ENCODE results near the gene TMEM43.

TMEM43 gene

DNA sequence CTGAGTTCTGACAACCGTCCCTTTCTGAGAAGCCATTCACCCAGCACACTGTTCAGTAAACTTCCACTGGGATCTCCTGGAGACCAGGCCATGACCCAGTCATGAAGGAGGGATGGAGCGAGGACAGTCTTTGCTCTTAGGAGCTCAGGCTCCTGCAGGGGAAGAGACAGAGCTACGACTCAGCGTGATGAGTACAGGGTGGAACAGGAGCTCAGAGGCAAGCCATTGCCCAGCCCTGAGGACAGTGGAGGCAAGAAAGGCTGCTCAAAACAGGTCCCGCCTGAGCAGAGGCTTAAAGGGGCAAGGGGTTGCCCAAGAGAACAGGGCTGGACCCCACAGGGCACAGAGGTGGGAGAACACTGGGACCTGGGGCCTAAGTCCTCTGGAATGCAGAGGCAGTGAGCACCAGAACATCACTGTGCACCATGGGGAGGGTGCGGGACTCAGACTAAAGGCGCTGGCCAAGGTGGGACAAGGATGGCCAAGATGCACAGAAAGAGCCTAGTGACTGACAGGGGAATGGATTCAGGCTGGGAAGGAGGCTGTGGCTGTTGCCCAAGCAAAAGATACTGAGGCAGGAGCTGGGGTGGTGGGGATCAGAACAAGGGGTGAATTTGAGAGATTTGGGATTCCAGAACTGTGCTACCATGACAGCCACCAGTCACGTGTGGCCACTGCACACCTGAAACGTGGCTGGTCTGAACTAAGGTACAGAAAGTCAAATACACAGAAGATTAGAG, 25.8 kb downstream of the TMEM43 start:
- no peak for DNase-seq (ENCODE audit: extremely low read depth in 1 of 2, low read depth in 1 of 2)

DNA sequence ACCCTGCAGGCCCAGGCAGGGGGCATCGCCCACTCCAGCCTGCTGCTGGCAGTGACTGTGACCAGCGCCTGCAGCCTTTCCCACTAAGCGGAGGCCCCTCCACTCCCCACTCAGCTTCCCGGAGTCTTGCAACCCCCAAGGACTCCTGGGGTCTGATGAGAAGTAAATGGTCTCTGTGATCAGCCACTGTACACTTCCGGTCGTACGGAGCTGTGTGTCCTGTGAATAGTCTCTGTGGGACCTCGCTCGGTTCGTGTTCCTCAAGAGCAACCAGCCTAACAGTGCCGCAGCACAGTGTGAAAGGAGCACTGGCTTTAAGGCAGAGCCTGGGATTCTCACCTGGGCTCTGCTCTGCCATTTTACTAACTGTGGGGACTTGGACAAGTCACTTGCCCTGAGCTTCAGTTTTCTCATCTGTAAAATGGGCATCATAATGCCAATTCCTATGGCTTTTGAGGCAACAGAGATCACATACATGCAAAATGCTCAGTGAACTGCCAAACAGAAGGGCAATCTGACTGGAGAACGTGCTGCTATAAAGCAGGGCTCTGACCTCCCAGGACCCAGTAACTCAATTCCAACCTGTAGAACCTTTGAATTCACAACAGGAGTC, 26.7 kb downstream of the TMEM43 start:
- no peak for DNase-seq (ENCODE audit: extremely low read depth in 1 of 2, low read depth in 1 of 2)

DNA sequence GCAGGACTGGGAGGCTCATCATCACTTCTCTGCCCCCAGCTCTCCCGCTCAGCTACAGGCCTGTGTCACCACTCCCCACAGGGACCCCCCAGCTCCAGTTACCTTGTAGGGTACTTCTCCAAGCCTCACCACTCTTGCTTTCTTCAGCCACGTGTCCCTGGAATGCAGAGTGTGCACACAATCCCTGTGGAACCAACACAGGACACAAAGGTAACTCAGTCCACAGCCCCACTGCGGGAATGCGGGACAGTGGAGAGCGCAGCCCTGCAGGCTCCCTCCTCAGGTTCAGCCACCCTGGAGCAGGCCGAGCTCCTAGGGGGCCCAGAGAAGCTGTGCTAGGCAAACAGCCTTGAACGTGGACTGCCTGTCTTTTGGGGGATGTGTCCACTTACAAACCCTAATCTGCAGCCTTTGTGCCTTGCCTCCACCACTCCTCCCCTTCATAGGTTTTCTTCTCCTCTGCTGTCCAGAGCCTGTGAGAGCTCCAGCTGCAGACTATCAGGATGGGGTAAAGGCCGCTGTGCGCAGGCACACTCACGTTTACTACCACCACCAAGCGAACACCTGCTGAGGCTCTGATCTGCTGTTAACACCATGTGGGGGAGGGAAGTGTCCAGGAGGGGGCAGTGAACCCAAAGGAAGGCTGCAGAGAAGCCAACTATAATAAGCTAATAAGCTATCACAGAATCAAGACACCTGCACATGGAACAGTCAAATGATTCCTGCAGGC, 27.5 kb downstream of the TMEM43 start:
- DNase-seq (ENCODE audit: extremely low read depth in 1 of 2, low read depth in 1 of 2), result no peak

DNA sequence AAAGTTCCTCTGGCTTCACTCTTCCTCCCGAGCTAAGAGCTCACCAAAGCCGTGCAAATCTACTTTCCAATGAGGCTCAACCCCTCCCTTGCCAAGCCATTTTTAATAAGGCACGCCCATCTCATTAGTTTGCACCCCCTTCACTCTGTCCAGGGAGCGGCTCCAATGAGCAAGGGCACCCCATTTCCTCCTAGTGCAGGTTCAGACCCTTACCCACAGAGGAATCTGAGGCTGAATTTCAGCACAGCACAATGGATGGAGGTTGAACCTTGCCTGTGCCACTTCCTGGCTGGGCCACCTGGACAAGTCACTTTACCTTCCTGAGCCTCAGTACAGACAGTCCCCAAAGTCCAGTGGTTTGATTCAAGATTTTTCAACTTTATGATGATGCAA, 28.1 kb downstream of the TMEM43 start:
- DNase-seq (ENCODE audit: extremely low read depth in 1 of 2, low read depth in 1 of 2), result no peak

DNA sequence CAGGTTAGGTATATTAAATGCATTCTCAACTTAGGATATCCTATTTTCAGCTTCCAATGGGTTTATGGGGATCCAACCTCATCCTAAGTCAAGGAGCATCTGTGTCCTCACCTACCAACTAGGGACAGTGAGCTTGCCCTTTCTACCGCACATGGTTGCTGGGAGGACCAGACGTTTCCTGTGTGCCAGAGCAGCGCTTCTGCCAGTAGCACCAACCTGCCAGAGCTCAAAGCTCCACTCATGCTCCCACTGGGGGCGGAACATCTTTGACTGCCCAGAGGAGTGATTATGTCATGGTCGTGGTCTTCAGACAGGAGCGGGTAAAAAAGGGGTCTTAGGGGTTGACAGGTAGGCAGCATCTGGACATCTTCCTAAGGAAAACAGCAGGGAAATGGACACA, 28.8 kb downstream of the TMEM43 start:
- DNase-seq (ENCODE audit: extremely low read depth in 1 of 2, low read depth in 1 of 2), result no peak

DNA sequence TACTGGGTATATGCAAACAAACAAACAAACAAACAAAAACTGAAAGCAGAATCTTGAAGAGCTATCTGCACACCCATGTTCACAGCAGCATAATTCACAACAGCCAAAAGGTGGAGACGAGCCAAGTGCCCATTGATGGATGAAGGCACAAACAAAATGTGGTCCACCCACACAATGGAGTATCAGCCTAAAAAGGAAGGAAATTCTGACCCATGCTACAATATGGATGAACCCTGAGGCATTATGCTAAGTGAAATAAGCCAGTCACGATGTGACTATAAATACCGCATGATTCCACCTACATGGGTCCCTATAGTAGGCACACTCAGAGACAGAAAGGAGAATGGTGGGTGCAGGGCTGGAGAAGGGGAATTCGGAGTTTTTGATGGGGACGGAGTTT, 29.4 kb downstream of the TMEM43 start:
- DNase-seq (ENCODE audit: extremely low read depth in 1 of 2, low read depth in 1 of 2), result no peak

DNA sequence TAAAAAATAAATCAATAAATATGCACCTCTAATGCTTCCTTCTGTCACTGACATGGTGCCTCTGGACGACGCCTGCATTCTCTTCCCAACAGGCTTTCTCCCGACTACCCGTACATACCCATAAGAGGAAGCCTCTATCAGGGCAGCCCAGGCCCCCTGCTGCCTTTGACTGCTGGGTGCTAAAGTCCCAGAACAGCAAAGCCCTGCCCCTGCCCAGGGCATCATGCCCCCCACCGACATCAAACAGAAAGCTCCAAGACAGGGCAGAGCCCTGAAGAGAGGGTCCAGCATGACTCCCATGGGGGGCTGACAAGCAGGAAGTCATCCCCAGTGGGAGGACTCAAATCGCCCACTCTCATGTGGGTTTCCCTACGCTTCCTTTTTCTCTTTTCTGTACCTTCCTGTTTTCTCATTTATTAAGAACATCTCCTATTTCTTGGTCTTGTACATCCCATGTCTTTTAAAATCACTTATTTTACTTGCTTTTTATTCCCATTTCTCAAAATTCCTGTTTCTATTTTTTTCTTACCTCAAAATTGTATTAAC, 30.1 kb downstream of the TMEM43 start:
- DNase-seq (ENCODE audit: extremely low read depth in 1 of 2, low read depth in 1 of 2), result no peak

DNA sequence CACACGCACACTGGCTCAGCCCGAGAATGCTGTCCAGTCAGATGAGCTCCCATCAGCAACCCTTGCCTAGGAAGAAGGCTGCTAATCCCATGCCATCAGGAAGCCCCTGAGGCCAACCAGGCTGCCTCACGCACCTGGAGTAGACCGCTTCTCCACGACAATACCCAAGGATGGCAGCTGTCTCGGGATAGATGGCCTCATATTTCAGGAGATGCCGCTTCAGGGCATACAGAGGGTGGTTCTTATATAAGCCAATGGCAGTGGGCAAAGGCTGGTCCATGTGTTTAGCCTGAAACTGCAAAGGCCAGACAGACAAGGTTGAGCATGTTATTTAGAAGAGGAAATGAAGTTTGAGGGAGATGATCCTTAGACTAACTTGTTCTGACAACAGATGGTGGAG, 31.3 kb downstream of the TMEM43 start:
- no peak for DNase-seq (ENCODE audit: extremely low read depth in 1 of 2, low read depth in 1 of 2)

DNA sequence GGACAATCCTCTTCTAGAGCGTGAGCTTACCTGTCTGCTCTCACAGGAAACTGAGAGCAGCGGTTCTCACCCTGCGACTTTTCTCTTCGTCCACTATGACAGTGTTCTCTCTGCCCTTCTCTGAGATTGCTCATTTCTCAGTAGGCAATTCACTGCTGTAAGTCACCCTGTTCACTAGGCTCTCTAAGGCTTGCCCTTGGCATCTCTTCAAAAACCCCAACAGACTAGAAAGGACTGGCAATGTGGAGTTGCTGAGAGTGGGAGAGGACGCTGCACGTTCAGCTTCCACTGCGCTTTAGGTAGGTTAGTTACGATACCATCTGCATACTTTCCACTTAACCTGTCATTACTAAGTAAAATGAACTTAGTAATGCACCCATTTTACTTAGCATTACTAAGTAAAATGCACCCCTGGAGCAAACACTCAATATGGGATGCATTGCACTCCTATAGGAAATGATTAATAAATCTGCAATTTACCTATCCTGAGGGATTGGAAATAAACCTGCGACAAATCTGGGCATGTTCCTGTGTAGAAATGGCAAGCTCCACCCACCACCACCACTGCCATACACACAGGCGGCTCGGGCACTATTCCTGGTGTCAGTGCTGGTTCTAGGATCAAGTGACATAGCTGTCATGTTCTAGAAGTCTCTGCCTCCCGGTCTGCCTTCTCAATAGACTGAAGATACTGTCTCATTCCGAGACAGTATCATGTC, 32.1 kb downstream of the TMEM43 start:
- no peak for DNase-seq (ENCODE audit: extremely low read depth in 1 of 2, low read depth in 1 of 2)

DNA sequence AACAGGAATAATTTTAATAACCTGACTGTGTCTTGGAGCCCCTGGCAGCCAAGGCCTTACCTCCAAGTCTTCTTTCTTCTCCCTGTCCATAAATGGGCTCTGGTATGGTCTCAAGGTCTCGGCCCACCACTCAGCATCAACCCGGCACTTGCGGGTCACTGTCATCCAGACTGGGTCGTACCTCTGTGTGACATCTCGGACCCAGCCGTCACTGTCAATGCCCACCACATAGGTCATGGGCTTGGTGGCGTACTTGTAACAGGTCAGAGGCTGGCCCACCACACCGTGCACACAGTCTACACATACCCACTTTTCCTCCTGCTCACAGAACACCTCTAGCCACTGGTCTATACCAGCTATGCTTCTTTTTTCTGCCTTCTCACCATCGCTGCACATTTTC, 33.1 kb downstream of the TMEM43 start:
- no peak for DNase-seq (ENCODE audit: extremely low read depth in 1 of 2, low read depth in 1 of 2)

DNA sequence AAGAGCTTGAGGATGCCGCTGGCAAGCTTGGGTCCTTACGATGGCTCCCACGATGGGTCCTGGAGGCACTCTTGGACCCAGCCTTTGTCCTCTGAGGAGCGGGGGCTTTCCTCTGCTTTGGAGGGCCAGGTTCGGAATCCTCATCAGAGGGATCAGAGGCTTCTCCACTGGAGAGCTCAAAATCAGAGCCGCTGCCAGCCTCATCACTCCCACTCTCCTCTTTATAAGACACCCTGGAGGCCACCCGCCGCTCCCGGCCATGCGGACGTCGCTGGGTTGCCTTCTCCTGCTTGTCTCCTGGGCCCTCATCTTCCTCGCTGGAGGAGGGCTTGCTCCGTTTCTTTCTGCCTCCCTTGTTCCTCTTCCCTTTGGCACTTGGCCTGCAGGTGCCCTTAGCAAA, 33.5 kb downstream of the TMEM43 start:
- DNase-seq (ENCODE audit: extremely low read depth in 1 of 2, low read depth in 1 of 2), result no peak

DNA sequence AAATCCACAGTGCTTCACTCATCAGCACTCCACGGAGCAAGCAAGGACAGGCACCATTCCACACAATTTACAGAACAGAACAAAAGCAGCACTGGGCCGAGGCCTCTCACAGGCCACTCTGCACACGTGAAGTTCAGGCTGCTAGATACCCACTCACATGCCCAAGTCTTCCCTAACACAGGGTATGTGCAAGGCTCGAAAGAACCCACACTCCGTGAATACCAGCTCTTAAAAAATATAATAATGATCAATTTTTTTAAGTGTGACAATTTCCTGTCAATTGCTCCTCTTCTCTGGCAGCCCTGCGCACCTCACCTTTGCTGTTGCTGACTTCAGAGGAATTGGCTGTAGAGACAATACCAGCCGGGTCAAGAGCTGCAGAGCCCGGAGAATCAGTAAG, 34.6 kb downstream of the TMEM43 start:
- no peak for DNase-seq (ENCODE audit: extremely low read depth in 1 of 2, low read depth in 1 of 2)

DNA sequence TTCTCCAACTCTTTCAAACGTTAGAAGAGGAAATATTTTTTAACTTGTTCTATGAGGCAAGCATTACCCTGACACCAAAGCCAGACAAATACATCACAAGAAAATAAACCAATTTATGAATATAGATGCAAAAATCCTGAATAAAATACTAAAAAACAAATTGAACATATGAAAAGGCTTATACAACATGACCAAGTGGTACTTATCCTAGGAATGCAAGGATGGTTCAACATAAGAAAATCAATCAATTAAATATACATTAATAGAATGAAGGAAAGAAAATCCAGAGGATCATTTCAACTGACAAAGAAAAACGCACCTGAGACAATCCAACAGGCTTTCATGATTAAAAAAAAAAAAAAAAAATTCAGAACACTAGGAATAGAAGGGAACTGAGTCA, 36.4 kb downstream of the TMEM43 start:
- no peak for DNase-seq (ENCODE audit: extremely low read depth in 1 of 2, low read depth in 1 of 2)

DNA sequence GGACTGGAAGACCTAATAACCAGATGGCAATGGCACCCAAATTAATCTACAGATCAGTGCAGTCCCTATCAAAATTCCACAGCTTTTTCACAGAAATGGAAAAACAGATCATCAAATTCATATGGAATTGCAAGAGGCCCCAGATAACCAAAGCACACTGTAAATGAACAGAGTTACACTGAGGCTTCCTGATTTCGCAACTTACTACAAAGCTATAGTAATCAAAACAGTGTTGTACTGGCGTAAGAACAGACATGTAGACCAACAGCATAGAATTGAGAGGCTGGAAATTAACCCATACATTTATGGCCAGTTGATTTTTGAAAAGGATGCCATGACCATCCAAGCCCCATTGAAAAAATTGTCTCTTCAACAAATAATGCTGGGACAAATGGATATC, 37.3 kb downstream of the TMEM43 start:
- DNase-seq (ENCODE audit: extremely low read depth in 1 of 2, low read depth in 1 of 2), result no peak

DNA sequence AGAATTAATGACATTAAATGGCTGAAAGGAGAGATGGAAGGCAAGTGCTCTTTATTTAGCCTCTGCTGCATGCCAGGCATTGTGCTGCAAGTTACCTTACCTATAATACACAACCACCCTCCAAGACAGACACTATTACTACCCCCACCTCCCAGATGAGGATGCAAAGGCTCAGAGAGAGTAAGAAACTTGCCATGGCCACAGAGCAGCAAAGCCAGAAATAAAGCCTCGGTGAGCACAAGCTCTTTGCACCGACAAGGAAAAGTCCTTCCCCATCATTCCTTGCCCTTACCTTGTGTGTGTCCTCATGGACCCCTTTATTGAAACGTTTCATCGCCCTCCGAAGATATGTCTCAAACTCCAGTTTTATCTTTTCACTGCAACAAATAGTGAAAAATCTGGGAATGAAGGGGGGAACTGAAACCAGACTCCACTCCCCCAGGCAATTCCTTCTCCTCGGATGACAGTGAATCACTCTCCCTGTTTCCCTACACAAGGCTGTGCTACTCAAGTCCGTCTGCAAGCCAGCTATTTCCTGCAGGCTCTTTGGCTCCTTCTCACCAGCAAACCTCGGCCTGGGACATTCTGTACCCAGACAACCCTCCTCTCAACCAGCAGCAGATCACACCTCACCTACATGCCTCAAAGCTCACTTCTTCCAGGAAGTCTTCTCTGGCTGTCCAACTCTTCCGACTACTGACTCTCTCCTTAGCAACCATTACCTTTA, 42.2 kb downstream of the TMEM43 start:
- DNase-seq (ENCODE audit: extremely low read depth in 1 of 2, low read depth in 1 of 2), result no peak

DNA sequence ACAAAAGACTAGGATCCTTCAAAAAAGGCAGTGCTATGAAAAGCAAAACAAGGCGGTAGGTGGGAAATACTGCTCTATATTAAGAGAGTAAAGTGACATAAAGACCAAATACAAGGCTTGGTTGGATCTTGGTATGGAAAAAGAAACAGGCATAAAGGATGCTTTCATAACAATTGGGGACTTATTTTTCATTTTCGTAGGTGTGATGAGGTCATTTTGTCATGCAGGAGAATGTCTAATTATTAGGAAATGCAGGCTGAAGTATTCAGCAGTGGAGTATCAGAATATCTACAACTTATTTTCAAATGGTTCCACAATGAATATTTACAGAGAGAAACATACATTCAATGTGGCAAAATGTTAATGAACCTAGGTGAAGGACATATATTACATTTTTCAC, 44.6 kb downstream of the TMEM43 start:
- DNase-seq (ENCODE audit: extremely low read depth in 1 of 2, low read depth in 1 of 2), result no peak

DNA sequence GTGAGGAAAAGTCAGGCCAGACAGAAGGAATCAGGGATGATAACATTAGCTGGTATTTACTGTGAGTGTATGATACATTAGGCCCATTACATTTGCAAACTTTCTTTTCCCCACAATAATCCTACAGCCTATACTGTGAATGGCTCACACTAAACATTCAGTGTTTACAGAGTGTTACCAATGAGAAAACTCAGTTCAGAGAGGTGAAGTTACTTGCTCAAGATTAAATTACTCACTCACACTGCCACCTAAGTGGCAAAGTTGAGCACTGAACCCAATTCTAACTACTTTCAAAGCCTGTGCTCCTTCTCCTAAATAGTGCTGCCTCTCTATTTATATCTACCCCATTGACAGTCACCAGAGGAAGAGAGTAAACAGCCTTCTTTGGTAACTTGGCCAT, 45.0 kb downstream of the TMEM43 start:
- DNase-seq (ENCODE audit: extremely low read depth in 1 of 2, low read depth in 1 of 2), result no peak

DNA sequence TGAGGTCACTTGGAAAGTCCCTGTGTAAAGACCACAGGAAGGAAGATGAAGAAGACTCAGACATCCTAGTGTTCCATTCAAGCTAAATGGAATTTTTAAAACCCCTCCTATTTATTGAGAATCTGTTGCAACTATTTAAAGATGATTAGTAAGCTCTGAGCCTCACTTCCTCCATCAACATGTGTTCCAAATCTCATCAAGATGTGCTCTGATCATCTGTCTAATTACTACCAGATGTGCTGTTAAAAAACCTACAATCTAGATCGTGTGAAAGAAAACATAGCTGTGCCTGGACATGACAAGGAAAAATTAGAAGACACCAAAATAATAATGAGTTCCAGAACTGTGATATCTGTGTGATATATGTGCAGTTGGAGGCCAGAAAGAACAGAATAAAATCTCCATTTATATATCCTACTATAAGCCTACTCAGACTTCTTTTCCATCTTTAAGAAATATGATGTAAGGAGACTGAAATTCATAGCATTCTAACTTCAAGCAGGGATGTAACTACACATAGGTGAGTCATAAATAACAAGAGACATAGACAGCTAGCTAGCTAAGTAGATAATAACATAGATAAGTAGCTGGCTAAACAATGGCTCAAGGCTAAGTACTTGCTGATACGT, 45.8 kb downstream of the TMEM43 start:
- no peak for DNase-seq (ENCODE audit: extremely low read depth in 1 of 2, low read depth in 1 of 2)

DNA sequence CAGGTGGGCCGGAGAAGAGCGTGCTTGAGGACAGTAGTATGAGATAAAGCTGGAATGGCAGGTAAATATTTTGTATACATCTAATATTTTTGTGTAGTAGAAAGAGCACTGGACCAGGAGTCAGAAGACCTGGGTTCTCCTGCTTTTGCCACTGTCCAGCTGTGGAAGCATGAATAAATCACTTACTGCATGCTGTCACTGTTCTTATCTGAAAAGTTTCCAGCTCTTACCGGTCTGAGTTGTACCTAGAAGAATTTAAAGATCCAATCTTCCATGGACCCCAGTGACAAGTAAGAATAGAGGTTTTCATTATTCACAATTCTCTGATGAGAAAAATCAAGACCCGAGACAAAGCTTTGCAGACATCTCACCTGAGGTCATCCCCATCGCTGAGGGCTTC, 47.6 kb downstream of the TMEM43 start:
- no peak for DNase-seq (ENCODE audit: extremely low read depth in 1 of 2, low read depth in 1 of 2)

DNA sequence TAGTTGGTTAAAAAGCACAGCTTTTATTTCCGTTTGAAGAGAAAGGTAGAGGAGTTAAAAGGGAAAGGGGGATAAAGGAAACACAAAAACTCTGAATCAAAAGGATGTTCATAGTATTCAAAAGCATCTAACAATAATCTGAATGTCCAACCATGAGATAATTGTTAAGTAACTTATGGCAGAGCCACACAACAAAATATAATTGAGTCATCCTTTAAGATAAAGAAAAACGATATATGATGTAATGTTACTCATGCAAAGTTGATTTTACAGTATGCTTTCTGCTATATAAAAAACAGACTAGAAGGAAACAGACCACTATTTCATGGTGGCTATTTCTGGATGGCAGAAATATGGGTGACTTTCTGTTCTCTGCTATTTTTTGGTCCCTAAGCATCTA, 49.6 kb downstream of the TMEM43 start:
- no peak for DNase-seq (ENCODE audit: extremely low read depth in 1 of 2, low read depth in 1 of 2)
